ENCODE data around the gene SYDE1.

Gene SYDE1

DNA sequence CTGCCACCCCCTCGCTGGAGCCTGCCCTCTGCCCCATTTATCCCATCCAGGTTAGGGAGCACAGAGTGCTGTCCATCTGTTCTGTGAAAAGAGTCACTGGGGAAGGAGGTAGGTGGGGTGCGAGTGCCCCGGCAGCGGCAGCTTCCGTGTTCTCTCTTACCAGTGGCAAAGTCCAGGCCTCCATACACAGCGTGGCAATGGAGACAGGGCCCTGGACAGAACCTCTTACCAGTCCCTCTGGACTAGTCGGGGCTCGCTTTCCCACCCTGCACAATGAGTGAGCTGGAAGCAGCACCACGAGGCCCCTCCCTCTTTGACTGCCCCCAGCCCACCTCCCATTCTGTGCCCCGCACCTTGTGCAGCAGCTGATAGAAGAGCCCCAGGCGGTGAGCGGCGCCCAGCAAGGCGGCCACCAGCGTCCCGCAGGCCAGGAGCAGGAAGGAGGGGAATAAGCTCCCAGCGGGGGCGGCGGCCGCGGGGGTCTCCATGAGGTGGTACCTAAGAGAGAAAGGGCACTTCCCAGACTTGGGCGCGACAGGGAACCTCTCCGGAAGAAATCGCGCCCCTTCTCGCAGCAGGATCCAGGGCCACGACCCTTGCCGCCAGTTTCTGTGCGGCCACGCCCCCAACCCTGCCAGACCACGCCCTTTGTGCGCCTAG, 17.5 kb downstream of the SYDE1 start:
- no peak for DNase-seq (ENCODE audit: low read depth)

DNA sequence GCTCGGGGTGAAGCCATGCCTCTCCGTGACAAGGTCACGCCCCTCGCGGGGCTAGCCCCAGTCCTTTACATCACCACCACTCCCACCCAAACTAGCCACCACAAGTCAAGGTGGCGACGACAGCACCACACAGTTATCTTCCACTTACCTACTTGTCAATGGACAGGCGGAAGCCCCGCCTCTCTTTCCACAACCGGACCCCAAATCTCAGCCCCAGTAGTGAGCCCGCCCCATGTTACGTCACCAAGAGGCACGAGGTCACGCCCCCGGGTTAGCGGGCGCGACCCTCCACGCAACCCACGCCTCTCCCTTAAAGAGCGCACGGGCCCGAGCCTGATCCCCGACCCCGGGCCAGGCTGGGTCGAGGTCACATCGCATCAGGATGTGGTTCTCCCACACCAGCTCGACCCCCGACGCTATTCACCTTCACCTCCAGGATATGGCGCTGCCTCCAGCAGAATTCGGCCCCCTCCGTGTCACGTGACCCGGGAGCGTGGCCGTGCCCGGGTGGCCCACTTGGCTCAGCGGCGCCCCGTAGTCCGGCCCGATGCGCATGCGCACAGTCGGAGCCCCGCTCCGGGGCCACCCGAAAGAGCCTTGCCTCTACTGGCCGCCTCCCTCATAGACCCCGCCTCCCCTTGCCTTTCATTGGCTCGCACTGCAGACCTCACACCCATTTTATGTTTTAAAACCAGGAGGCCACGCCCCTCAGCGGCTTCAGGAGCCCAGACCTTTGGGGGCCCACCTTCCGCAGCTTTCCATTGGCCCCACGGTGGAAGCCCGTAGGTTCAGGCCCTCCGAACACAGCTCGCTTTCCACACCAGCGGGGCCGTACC, 18.2 kb downstream of the SYDE1 start:
- DNase-seq (ENCODE audit: low read depth) = peak; percentile 98

DNA sequence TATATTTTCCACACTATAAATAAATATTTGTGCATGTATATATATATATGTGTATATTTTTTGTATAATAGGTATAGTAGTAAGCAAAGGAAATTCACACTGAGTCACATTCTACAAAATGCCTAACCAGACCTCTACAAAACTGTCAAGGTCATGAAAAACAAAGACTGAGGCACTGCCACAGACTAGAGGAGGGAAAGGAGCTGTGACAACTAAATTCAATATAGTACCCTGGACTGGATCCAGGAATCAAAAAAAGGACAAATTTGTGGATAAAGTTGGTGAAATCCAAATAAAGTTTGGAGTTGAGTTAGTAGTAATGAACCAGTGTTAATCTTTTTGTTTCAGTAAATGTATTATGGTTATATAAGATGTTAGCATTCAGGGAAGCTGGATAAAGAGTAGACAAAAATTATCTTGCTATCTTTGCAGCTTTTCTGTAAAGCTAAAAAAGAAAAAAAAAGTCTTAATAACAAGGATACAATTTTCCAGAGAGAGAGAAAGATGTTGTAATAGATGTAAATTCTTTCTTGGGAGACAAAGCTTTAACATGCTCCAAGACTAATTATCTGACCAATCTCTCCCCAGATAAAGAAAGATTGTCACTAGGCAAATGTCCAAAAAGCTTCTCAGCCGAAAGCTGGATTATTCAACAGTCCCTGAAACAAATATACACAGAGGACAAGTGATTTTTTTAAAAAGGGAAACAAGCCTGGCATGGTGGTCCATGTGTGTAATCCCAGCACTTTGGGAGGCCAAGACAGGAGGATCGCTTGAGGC, 19.1 kb downstream of the SYDE1 start:
- DNase-seq (ENCODE audit: low read depth) = no peak

DNA sequence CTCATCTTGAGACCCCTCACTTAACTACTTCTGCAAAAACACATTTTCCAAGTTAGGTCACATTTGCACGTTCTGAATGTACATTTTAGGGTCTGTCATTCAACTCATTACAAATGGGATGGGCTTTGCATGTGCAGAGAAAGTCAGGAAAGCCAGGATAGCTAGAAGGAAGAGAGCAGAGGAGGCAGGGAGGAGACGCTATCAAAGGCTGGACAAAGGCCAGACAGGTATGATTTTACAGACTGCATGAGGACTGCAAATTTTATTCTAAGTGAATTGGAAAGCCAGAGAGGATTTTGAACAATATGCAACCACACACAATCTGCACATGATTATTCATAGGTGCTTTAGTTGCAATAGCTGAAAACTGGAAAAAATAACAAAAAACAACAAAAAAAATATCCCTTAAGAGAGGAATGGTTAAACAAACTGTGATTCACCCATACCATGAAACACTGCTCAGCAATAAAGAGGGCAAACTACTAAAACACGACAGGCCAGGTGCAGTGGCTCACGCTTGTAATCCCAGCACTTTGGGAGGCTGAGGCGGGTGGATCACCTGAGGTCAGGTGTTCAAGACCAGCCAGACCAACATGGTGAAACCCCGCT, 21.1 kb downstream of the SYDE1 start:
- DNase-seq (ENCODE audit: low read depth) = no peak

DNA sequence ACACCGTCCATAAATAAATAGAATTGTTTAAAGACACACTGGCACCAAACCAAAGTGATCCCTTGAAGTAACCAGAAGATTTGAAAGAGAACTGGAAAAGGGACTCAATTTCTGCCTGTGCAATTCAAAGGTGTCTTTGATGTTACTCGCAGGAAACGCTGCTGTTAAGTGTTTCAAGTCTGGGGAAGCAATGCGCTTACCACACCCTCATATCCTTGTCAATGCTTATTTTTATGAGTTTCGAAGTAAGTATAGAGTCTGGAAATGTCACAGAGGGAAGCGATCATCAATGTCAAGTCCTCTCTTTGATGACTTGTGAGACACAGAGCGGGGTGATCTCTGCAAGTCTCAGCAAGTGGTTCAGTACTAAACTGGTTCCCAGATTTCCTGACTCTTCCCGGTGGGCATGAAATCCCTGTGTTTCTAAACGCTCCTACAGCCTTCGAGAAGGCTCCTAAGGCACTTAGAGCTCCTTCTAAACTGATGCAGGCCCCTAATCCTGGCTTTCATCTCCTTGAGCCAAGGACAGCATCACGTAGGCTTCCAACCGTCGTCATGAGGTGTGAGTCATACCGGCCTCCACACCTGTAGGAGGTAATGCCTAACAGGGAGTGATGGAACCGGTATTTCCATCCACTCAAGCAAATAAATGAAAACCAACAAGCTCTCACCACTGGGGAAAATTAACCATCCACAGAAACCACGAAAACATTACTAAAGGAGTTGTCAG, 22.8 kb downstream of the SYDE1 start:
- DNase-seq (ENCODE audit: low read depth) = no peak

DNA sequence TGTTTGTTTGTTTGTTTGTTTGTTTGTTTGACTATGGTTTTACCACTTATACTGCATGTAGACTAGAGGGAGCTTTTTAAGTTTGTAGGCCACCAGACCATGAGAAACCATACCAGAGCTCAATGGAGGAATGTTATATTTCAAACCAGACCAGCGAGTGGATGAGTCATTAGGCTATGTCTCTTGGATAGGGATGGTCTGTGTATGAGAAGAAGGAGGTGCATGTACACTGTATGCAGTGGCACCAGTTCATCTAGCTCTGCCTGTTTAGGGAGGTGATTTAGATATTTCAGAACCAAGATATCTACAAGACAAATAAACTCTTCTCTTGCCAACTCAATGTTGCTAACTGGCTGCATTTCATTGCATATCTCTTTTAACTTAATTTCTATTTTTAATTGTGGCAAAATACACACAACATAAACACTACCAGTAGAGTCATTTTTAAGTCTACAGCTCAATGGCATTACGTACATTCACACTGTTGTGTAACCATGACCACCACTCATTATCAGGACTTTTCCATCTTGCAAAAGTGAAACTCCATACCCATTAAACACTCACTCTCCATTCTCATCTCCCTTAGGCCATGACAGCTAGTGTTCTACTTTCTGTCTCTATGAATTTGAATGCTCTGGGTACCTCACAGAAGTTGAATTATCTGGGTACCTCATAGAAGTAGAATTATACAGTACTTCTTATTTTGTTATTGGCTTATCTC, 29.2 kb downstream of the SYDE1 start:
- DNase-seq (ENCODE audit: low read depth) = no peak

DNA sequence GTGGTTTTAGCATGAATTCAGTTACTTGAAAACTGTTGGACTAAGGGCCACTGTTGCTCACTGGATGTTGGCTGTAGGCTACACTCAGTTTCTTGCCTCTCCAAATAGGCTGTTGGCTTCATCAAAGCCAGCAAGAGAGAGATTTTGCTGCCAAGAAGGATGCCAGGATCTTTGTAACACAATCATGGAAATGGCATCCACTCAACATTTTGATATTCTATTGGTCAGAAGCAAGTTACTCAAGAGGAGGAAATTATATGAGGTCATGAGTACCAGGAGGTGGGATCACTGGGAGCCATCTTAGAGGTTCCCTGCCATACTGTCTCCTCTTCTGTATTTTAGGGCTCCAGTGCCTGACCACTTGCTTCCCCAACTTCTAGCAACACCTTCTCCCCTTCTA, 30.6 kb downstream of the SYDE1 start:
- no peak for DNase-seq (ENCODE audit: low read depth)

DNA sequence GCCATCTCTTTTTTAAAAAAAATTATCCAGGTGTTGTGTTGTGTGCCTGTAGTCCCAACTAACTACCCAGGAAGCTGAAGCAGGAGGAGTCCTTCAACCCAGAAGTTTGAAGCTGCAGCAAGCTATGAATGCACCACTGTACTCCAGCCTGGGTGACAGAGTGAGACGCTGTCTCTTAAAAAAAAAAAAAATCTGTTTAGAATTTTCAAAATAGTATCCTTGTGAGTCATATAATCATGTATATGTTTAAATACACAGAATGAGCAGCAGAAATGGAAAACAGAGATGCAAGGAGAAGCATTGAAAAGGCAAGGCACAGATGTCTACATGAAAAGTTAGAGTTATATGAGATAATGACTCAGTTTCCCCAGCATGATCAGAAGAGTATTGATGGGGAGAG, 31.2 kb downstream of the SYDE1 start:
- DNase-seq (ENCODE audit: low read depth) = no peak

DNA sequence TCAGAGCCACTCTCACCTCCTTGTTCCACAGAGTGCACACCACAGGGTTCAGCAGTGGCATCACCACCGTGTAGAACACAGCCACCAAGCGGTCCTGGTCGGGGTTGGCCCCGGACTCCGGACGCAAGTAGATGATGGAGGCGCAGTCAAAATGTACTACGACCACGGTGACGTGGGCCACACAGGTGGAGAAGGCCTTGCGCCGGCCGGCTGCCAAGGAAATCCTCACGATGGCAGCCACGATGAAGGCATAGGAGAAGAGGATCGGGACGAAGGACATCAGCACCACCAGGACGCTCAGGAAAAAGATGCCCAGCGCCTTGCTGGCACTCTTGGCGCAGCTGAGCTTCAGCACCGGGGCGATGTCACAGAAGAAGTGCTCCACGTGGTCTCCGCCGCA, 33.9 kb downstream of the SYDE1 start:
- DNase-seq (ENCODE audit: low read depth) = no peak

DNA sequence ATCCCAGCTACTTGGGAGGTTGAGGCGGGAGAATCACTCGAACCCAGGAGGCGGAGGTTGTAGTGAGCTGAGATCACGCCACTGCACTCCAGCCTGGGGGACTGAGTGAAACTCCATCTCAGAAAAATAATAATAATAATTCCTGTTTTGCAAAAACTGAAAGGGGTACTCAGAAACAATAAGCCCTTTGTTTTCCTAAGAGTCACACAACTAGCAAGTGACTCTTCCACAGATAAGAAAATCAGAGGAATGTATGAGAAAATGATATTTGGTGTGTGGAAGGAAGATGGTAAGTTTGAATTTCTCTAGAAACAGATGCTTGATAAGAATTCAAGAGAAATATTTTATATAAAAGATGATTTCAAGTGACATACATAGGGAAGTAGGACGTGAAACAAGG, 35.1 kb downstream of the SYDE1 start:
- no peak for DNase-seq (ENCODE audit: low read depth)

DNA sequence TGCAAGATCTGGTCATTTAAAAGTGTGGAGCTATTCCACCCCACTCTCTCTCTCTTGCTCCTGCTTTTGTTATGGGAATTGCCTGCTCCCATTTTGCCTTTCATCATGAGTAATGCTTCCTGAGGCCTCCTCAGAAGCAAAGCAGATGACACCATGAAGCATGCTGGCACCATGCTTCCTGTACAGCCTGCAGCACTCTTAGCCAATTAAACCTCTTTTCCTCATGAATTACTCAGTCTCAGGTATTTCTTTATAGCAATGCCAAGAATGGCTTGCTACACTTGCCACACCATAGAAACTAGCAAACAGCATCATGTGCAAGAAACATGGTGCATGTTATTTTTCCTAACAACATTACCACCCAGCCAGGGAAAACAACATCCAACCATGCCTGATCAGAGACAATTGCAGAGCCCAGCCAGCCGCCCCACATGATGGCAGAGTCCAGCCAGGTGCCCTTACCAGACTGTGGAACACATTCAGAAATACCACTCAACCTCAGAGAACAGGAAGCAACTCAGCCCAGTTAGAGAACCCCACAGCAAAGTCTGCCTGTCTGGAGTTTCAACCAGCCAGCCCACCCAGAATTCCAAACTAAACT, 36.9 kb downstream of the SYDE1 start:
- no peak for DNase-seq (ENCODE audit: low read depth)

DNA sequence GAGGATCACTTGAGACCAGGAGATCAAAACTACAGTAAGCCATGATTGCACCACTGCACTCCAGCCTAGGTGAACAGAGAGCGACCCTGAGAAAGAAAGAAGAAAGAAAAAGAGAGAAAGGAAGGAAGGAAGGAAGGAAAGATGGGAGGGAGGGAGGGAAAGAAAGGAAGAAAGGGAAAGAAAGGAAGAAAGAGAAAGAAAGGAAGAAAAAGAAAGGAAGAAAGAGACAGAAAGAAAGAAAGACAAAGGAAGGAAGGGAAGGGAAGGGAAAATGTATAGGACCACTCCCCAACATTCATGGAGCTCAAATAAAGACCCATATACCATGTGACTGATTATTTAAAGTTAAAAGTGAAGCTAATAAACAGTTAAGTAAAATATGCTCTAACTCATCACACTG, 39.9 kb downstream of the SYDE1 start:
- no peak for DNase-seq (ENCODE audit: low read depth)

DNA sequence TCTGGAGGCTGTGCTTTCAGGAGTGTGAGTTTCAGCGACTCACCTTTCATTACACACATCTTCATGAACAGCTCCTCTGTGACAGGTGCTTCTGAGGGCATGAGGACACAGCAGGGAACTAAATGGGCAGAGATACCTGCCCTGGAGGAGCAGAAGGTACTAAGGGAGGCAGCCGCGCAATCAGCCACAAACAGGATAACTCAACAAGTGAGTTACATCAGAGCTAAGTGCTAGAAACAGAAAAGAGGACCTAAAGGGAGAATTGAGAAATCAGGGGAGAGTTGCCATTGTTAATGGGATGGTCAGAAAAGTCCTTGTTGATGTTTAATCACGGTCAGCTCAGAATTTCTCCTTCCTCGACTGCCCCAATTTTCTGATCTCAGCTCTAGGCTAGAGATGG, 42.5 kb downstream of the SYDE1 start:
- no peak for DNase-seq (ENCODE audit: low read depth)

DNA sequence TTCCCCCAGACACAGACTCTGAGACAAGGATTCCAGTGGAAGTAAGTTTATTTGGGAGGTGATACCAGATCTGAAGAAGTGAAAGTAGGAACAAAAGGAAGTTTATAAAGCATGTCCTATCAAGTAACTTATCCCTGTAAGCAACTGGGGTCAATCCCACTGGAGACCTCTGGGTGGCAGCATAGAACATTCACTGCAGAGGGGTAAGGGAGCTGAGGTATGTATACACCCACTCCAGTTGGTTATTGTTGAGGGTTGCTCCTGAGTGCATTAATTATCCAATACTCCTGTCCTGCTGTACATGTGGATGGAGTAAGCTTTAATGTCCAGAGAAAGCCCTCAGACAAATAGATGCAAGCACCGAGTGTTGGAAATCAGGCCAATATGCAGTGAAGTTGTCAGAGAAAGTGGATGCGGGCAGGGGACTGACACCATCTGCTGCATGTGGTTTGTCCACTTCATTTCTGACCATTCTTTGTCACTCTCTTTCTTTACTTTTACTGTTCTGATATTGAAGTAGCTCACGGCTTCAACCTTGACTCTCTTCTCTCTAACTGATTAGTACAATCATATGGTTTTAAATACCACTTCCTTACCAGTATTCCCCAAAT, 46.9 kb downstream of the SYDE1 start:
- no peak for DNase-seq (ENCODE audit: low read depth)

DNA sequence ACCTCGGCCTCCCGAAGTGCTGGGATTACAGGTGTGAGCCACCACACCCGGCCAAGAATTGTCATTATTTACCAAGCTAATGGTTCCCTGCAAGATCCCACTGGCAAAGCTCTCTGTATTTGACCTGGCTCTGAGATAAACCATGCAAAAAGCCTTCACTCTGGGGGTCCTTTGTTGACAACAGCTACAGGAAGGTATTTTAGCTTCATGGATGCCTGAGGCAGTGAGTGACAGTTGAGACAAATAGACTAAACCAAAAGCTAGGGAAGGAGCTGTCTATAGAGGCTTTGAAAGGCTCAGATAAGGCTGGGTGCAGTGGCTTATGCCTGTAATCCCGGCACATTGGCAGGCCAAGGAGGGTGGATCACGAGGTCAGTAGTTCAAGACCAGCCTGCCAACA, 48.1 kb downstream of the SYDE1 start:
- no peak for DNase-seq (ENCODE audit: low read depth)

DNA sequence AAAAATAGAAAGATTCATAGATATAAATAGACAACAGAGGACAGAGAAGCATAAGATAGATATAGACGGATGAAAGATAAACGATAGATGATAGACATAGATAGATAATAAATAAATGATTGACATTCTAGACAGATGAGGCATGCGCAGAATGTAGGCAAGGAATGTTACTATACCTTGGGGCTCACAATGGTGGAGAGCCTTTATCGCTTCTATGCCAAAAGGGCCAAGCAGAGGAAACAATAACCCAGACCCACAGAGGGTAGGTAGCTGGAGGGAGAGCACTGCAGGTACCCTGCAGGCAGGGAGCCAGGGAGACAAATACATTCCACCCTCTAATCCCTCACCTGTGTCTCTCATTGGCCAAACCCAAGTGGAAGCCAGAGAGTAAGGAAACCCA, 49.2 kb downstream of the SYDE1 start:
- DNase-seq (ENCODE audit: low read depth) = no peak

DNA sequence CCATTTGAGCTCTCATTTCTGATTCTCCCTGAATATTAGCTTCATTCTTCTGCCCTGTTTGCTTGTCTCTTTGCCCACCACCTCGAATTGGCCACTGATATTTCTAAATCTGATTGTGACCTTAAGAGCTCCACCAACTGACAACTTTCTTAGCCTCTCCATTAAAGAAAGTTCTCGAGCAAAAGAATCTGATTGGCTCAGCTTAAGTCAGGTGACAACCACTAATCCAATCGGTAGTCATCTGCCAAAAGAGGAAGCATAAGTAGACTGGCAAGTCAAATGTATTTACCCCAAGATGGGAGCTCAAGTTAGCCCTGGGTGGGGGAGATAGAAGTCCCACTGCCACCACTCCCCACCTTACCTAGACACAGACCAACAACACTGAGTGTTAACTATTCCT, 52.0 kb downstream of the SYDE1 start:
- no peak for DNase-seq (ENCODE audit: low read depth)

DNA sequence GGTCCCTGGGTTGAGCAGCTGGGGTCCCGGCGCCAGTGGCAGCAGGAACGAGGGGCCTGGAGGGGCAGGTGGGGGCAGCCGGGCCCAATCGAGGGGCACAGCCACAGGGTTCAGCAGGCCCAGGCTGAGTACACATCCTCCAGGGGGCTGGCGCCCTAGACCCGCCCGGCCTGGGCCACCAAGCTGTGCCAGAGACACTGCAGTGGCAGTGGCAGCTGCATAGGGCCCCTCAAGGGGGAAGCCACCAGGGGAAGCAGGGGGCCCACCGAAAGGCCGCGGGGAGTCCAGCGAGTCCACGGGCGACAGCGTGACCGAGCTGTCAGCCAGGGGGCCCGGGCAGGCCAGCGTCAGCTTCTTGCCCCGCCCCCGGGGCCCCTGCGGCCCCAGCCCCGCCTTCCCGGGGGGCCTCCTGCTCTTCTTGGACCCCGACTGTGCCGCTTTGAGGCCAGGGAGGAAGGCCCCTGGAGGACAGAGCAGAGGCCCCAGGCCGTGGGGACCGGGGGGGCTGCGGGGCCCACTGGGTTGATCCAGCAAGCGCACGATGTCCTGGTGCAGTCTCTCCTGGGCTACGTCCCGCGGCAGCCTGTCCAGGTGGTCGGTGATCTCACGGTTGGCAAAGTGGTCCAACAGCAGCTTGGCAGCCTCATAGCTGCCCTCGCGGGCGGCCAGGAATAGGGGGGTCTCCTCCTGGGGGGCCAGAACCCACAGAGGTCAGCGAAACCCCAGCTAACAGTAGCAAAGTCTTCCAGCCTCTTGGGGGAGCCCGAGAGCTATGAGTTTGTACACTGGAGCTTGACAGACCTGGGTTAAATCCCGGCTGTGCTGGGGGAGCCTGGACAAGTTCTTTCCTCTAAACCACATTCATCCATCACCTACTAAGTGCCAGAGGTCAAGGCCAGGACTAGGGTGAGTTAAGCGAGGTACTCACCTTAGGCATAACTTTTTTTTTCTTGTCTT, 54.1 kb downstream of the SYDE1 start:
- no peak for DNase-seq (ENCODE audit: low read depth)
